H1 (cell line): ENCODE results near the gene LTB4R. TPM values are rescaled to one million over a fixed set of nuclear protein-coding genes. Genes with fewer than 3 reads are reported as not detected.

Experiments used
- CTCF ChIA-PET: fragments of 300-600 bp; sonication (Branson Sonifier 250); formaldehyde crosslinking; loops from one replicate; lab custom pipeline; 2021; ENCODE audit not compliant: partially characterized antibody; lab: Charles Lee
- POLR2A ChIA-PET: fragments of 300-600 bp; sonication (Branson Sonifier 250); formaldehyde crosslinking; loops from one replicate; lab custom pipeline; 2021; ENCODE audit warnings: inconsistent platforms; ENCODE audit not compliant: partially characterized antibody; lab: Charles Lee
- DNase-seq, 2 experiments: peaks; one replicate each; pipeline versions ENCODE4 v3.0.0 to v3.0.0-alpha.2; 2010 to 2022; ENCODE audit warnings: low spot score in 2 of 2, low read depth in 1 of 2, mixed read lengths in 1 of 2
- FAIRE-seq: peaks from 2 replicates; lab custom pipeline; 2011; peaks lifted over from hg19 to GRCh38; lab: Jason Lieb, UNC
- H2AFZ ChIP-seq: 2 replicates; pipeline ENCODE4 v1.8.1; 2012; ENCODE audit warnings: low read length, inconsistent platforms
- H2AK5ac ChIP-seq: 2 replicates; pipeline ENCODE4 v1.6.1; 2013; ENCODE audit warnings: low read depth, low read length
- H2BK120ac ChIP-seq: replicated peaks from 2 replicates; pipeline ENCODE3; 2013; ENCODE audit warnings: low read depth, low read length, inconsistent platforms
- H2BK12ac ChIP-seq: 2 replicates; pipeline ENCODE4 v1.6.1; 2013; ENCODE audit warnings: low read depth, low read length
- H2BK15ac ChIP-seq: 2 replicates; pipeline ENCODE4 v1.6.1; 2013; ENCODE audit warnings: low read length
- H2BK20ac ChIP-seq: 2 replicates; pipeline ENCODE4 v1.6.1; 2013; ENCODE audit warnings: low read length
- H2BK5ac ChIP-seq: 2 replicates; pipeline ENCODE4 v1.6.1; 2013; ENCODE audit warnings: low read depth, low read length
- H3K14ac ChIP-seq: 2 replicates; pipeline ENCODE4 v1.6.1; 2013; ENCODE audit warnings: inconsistent platforms; ENCODE audit not compliant: insufficient read length
- H3K18ac ChIP-seq: 2 replicates; pipeline ENCODE4 v1.6.1; 2013; ENCODE audit warnings: low read length; ENCODE audit errors: extremely low read depth
- H3K23ac ChIP-seq: 2 replicates; pipeline ENCODE4 v1.6.1; 2013; ENCODE audit warnings: inconsistent platforms; ENCODE audit not compliant: insufficient read length
- H3K23me2 ChIP-seq: 2 replicates; pipeline ENCODE4 v1.6.1; 2013; ENCODE audit warnings: low read depth, low read length
- H3K27ac ChIP-seq: 2 replicates; pipeline ENCODE4 v1.6.1; 2011; ENCODE audit warnings: low read depth, low read length, inconsistent platforms
- H3K27me3 ChIP-seq, 4 experiments: replicated peaks in 1 of 4; 1 replicate in 1 of 4; 2 replicates in 3 of 4; pipeline versions ENCODE4 v1.6.1 to v1.8.1; 2011 to 2013; ENCODE audit warnings: low read length in 3 of 4, mild to moderate bottlenecking in 3 of 4, inconsistent platforms in 2 of 4, mixed read lengths in 2 of 4, moderate library complexity in 1 of 4; ENCODE audit not compliant: control insufficient read depth in 3 of 4, insufficient read depth in 3 of 4; ENCODE audit errors: extremely low read depth in 1 of 4
- H3K36me3 ChIP-seq, 4 experiments: 2 replicates each; pipeline versions ENCODE4 v1.6.1 to v1.8.1; 2011 to 2013; ENCODE audit warnings: mild to moderate bottlenecking in 4 of 4, low read length in 3 of 4, moderate library complexity in 2 of 4, control low read depth in 1 of 4, inconsistent platforms in 1 of 4; ENCODE audit not compliant: insufficient read depth in 4 of 4, control insufficient read depth in 2 of 4
- H3K4ac ChIP-seq: replicated peaks from 2 replicates; pipeline ENCODE3; 2013; ENCODE audit warnings: low read length, low read depth, mixed read lengths, inconsistent platforms; ENCODE audit not compliant: insufficient read length
- H3K4me1 ChIP-seq, 4 experiments: replicated peaks in 1 of 4; 1 replicate in 1 of 4; 2 replicates in 3 of 4; pipeline versions ENCODE4 v1.6.1 to v1.8.1; 2011 to 2013; ENCODE audit warnings: low read length in 3 of 4, inconsistent platforms in 2 of 4, mixed read lengths in 1 of 4; ENCODE audit not compliant: insufficient read depth in 4 of 4, control insufficient read depth in 3 of 4
- H3K4me2 ChIP-seq, 2 experiments: 2 replicates each; pipeline versions ENCODE4 v1.6.1 to v1.8.1; 2011 to 2013; ENCODE audit warnings: low read depth in 2 of 2, low read length in 2 of 2, control low read depth in 1 of 2, inconsistent platforms in 1 of 2, mild to moderate bottlenecking in 1 of 2; ENCODE audit not compliant: insufficient read depth in 1 of 2
- H3K4me3 ChIP-seq, 4 experiments: fragments of 200-600, 300-600 bp in 1 of 4; sonication (generic), shearing (Covaris generic), sonication (Bioruptor Twin) in 1 of 4; 2 replicates each; pipeline versions ENCODE4 v1.5.1 to v1.8.1; 2011 to 2016; ENCODE audit warnings: low read length in 4 of 4, low read depth in 3 of 4, control low read depth in 2 of 4, inconsistent platforms in 2 of 4, mild to moderate bottlenecking in 2 of 4, mixed read lengths in 1 of 4, moderate library complexity in 1 of 4; ENCODE audit not compliant: insufficient read depth in 2 of 4; ENCODE audit errors: extremely low read depth in 1 of 4
- H3K56ac ChIP-seq: replicated peaks from 2 replicates; pipeline ENCODE3; 2013; ENCODE audit warnings: low read depth, mild to moderate bottlenecking, mixed read lengths, low read length, inconsistent platforms; ENCODE audit not compliant: insufficient read length
- H3K79me1 ChIP-seq: 2 replicates; pipeline ENCODE4 v1.6.1; 2013; ENCODE audit warnings: low read depth, low read length, control low read depth
- H3K79me2 ChIP-seq, 2 experiments: 2 replicates each; pipeline versions ENCODE4 v1.6.1 to v1.8.1; 2012 to 2013; ENCODE audit warnings: low read length in 2 of 2, mild to moderate bottlenecking in 2 of 2, inconsistent platforms in 1 of 2; ENCODE audit not compliant: insufficient read depth in 2 of 2, control insufficient read depth in 1 of 2
- H3K9ac ChIP-seq, 4 experiments: replicated peaks in 1 of 4; 1 replicate in 1 of 4; 2 replicates in 3 of 4; pipeline versions ENCODE4 v1.6.1 to v1.8.1; 2011 to 2013; ENCODE audit warnings: low read depth in 3 of 4, low read length in 3 of 4, control low read depth in 2 of 4, mild to moderate bottlenecking in 2 of 4, moderate library complexity in 2 of 4, inconsistent platforms in 1 of 4; ENCODE audit errors: extremely low read depth in 1 of 4
- H3K9me3 ChIP-seq, 2 experiments: 2 replicates each; pipeline versions ENCODE4 v1.6.1 to v1.8.1; 2012 to 2013; ENCODE audit warnings: mild to moderate bottlenecking in 2 of 2, moderate library complexity in 2 of 2, control low read depth in 1 of 2, inconsistent platforms in 1 of 2, low read depth in 1 of 2, low read length in 1 of 2, mixed read lengths in 1 of 2; ENCODE audit not compliant: insufficient read depth in 2 of 2
- H4K20me1 ChIP-seq, 2 experiments: replicated peaks in 1 of 2; 2 replicates each; pipeline versions ENCODE3 to v1.8.1; 2011 to 2013; ENCODE audit warnings: inconsistent platforms in 2 of 2, low read length in 2 of 2, mild to moderate bottlenecking in 1 of 2; ENCODE audit not compliant: insufficient read depth in 2 of 2, control insufficient read depth in 1 of 2
- H4K5ac ChIP-seq: 2 replicates; pipeline ENCODE4 v1.6.1; 2013; ENCODE audit warnings: low read length, low read depth, mixed read lengths, inconsistent platforms; ENCODE audit not compliant: insufficient read length
- H4K8ac ChIP-seq: 2 replicates; pipeline ENCODE4 v1.8.0; 2013; ENCODE audit warnings: mild to moderate bottlenecking, moderate library complexity, low read length, inconsistent platforms; ENCODE audit not compliant: insufficient read depth; ENCODE audit errors: extremely low read depth
- H4K91ac ChIP-seq: replicated peaks from 2 replicates; pipeline ENCODE3; 2013; ENCODE audit warnings: low read length, mixed read lengths, inconsistent platforms; ENCODE audit not compliant: insufficient read length
- ASH2L ChIP-seq: fragments of 200-600, 300-600 bp; sonication (generic); IDR thresholded peaks from one replicate; pipeline ENCODE4 v1.7.1; 2017; ENCODE audit warnings: low read length
- BCL11A ChIP-seq, 2 experiments: IDR thresholded peaks; one replicate each; pipeline ENCODE4 v1.6.1; 2011; ENCODE audit warnings: low read depth in 2 of 2, low read length in 2 of 2, mild to moderate bottlenecking in 2 of 2
- CBX5 ChIP-seq: fragments of 300-800, 300-1000 bp; sonication (generic); IDR thresholded peaks from 2 replicates; pipeline ENCODE4 v1.7.1; 2016; ENCODE audit warnings: antibody characterized with exemption, low read length, low read depth
- CEBPB ChIP-seq: IDR thresholded peaks from 2 replicates; pipeline ENCODE4 v1.6.1; 2012; ENCODE audit warnings: low read depth, low read length
- EGR1 ChIP-seq: IDR thresholded peaks from 2 replicates; pipeline ENCODE4 v1.6.1; 2011; ENCODE audit warnings: low read depth, low read length, borderline replicate concordance
- EP300 ChIP-seq, 2 experiments: IDR thresholded peaks; 1 replicate in 1 of 2; 2 replicates in 1 of 2; pipeline ENCODE4 v1.6.1; 2011 to 2012; ENCODE audit warnings: low read depth in 2 of 2, low read length in 2 of 2, mild to moderate bottlenecking in 2 of 2, borderline replicate concordance in 1 of 2, inconsistent platforms in 1 of 2, moderate library complexity in 1 of 2
- MAFK ChIP-seq: IDR thresholded peaks from 2 replicates; pipeline ENCODE4 v1.6.1; 2012; ENCODE audit warnings: low read depth, mild to moderate bottlenecking, improper control_type of control experiment, low read length
- NRF1 ChIP-seq: IDR thresholded peaks from 2 replicates; pipeline ENCODE4 v1.6.1; 2011; ENCODE audit warnings: mild to moderate bottlenecking, low read depth, low read length, improper control_type of control experiment
- PHF8 ChIP-seq: fragments of 200-600 bp; sonication (generic); conservative IDR thresholded peaks from 2 replicates; pipeline ENCODE4 v1.7.1; 2012; ENCODE audit warnings: low read depth, mild to moderate bottlenecking, inconsistent platforms, low read length, moderate library complexity
- SP1 ChIP-seq: IDR thresholded peaks from 2 replicates; pipeline ENCODE4 v1.6.1; 2011; ENCODE audit warnings: low read depth, low read length
- SP2 ChIP-seq: IDR thresholded peaks from 2 replicates; pipeline ENCODE4 v1.6.1; 2012; ENCODE audit warnings: mild to moderate bottlenecking, low read length, inconsistent platforms
- TAF1 ChIP-seq: IDR thresholded peaks from 2 replicates; pipeline ENCODE4 v1.6.1; 2011; ENCODE audit warnings: mild to moderate bottlenecking, low read depth, low read length
- WGBS, 2 experiments: shearing (Covaris generic) in 1 of 2; methylation state at CpG; one replicate each; pipeline versions ENCODE4 v1.1.6 to v1.1.7; 2013 to 2015; ENCODE audit warnings: low lambda C conversion rate in 2 of 2, mixed read lengths in 2 of 2, inconsistent platforms in 1 of 2, low coverage in 1 of 2, missing lambda C conversion rate in 1 of 2; ENCODE audit not compliant: insufficient replicate concordance in 2 of 2, insufficient coverage in 1 of 2, insufficient read length in 1 of 2; ENCODE audit errors: extremely low coverage in 1 of 2, missing lambda C conversion rate in 1 of 2; 5-methylcytosine and 5-hydroxymethylcytosine counted together
- polyA plus RNA-seq, 7 experiments: library from polyadenylated mRNA; depleted of rRNA in 3 of 7; stranded (reverse) in 5 of 7; unstranded in 2 of 7; fragments of >200 nt in 5 of 7; fragments of 200-250 nt in 2 of 7; gene quantifications; 1 replicate in 5 of 7; 2 replicates in 1 of 7; 4 replicates in 1 of 7; pipeline versions ENCODE4 v1.2.1 to v1.2.3, GENCODE V29; 2011 to 2013; ENCODE audit warnings: missing spikeins in 2 of 7, mixed read lengths in 2 of 7
- total RNA-seq: library from RNA; stranded (reverse); fragmentation: NEBNext Ultra II Directional; extraction: Animal tissue kit (Norgen Biotek cat#: 25700); gene quantifications from 2 replicates; pipeline ENCODE4 v1.2.1, GENCODE V29; 2021
- TF ChIP-seq, protein P1 (sequence below): IDR thresholded peaks from 2 replicates; pipeline ENCODE4 v1.6.1; 2012; ENCODE audit warnings: inconsistent platforms

LTB4R gene
- total and polyA plus RNA-seq, 2 of the 8 experiments (the other 6 are each of a cell fraction or from before 2014, with no cell fraction given): 4.1 to 6.7 TPM

- no peak overlapping the region for H2BK120ac ChIP-seq
- H3K9me3 ChIP-seq: no peaks in the 10 kb centered on the region
- no peaks in the 10 kb centered on the region; a peak in 1 of 7 replicates for H3K27me3 ChIP-seq
- H3K79me1 ChIP-seq: no peaks in the 10 kb centered on the region
- H4K5ac ChIP-seq: no peak overlapping the region
- no peak overlapping the region for H2AK5ac ChIP-seq
- H2BK5ac ChIP-seq: 0 out of 2 replicates have a peak overlapping the region, but pooled peaks have one; percentile 44
- H4K91ac ChIP-seq: no peak overlapping the region
- H3K4me3 ChIP-seq: no peak overlapping the region; a peak in 1 of 8 replicates
- ChIA-PET CTCF (interaction anchor here (1.0 to 8.6 kb wide), 16 partner anchors 11 to 213 kb away, joined by 3 to 94 read pairs (median 6); partner anchors contain the start of genes CIDEB, DHRS1, GMPR2 and IRF9), POLR2A (interaction anchor here (0.8 to 3.8 kb wide), 15 partner anchors 8 to 134 kb away, joined by 3 to 26 read pairs (median 8); partner anchors contain the start of genes CHMP4A, GMPR2, PSME1 and TINF2)
- peaks cover 5% of the 10 kb centered on the region for H3K23me2 ChIP-seq
- H3K4ac ChIP-seq: no peak overlapping the region
- H3K18ac ChIP-seq: no peak overlapping the region
- H3K9ac ChIP-seq: no peak overlapping the region
- no peak overlapping the region for H3K23ac ChIP-seq
- 94% methylated on average over 14 of the region's 14 CpGs; no CpG with 5 or more reads in 1 of the 2 experiments for WGBS, 2 experiments
- H3K4me1 ChIP-seq: peaks cover 0 to 4% (median 2%) of the 10 kb centered on the region in 4 experiments; a peak in 4 of 7 replicates
- H3K14ac ChIP-seq: no peak overlapping the region
- H4K20me1 ChIP-seq: peaks cover 0 to 2% of the 10 kb centered on the region in 2 experiments
- peak overlapping the region; percentile 55 to 97; a peak in 1 of 4 replicates for H3K4me2 ChIP-seq
- no peak overlapping the region for H2BK20ac ChIP-seq
- H3K56ac ChIP-seq: no peak overlapping the region
- no peak overlapping the region for H3K27ac ChIP-seq
- H4K8ac ChIP-seq: peak overlapping the region; percentile 78; the same call in 1 of the 2 replicates
- no peaks in the 10 kb centered on the region for H3K79me2 ChIP-seq
- no peak overlapping the region for H2BK12ac ChIP-seq
- FAIRE-seq: no peak
- no peak overlapping the region for H2AFZ ChIP-seq
- H3K36me3 ChIP-seq: no peaks in the 10 kb centered on the region; a peak in 3 of 8 replicates
- DNase-seq: no peak
- H2BK15ac ChIP-seq: no peak overlapping the region
- TF ChIP-seq CBX5 (no peak), SP1 (no peak), MAFK (no peak), EGR1 (no peak), ASH2L (no peak), CEBPB (no peak), NRF1 (no peak), EP300 (IDR thresholded peaks at IDR 0.05; ENCODE audit: borderline replicate concordance in 1 of 2, low read depth in 2 of 2, low read length in 2 of 2) (no peak), BCL11A (IDR thresholded peaks at IDR 0.05; ENCODE audit: low read depth in 2 of 2, low read length in 2 of 2) (no peak), TAF1 (no peak), SP2 (no peak), PHF8 (no peak)
- TF ChIP-seq, protein P1, sequence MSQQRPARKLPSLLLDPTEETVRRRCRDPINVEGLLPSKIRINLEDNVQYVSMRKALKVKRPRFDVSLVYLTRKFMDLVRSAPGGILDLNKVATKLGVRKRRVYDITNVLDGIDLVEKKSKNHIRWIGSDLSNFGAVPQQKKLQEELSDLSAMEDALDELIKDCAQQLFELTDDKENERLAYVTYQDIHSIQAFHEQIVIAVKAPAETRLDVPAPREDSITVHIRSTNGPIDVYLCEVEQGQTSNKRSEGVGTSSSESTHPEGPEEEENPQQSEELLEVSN: no peak
Observed at GRCh38 chr14:24269910-24270536, 41.3 kb upstream of the LTB4R start.
